Panc1 (cell line): Measurements from ENCODE around the gene ZRANB3. TPM values are rescaled to one million over a fixed set of nuclear protein-coding genes. Genes with fewer than 3 reads are reported as not detected.

Experiments
- ATAC-seq: fragments of 200-7000 bp; cut with Tn5 transposase; 2 replicates; pipeline ENCODE4 v1.9.1; 2020; ENCODE audit warnings: mild to moderate bottlenecking, moderate library complexity
- BruUV-seq: library from RNA; stranded (reverse); fragments of 400-500 nt; replicated peaks from 2 replicates; lab custom pipeline; 2021; lab: Mats Ljungman, UMichigan
- CTCF ChIA-PET: fragments of 300-600 bp; sonication (Branson Sonifier 250); formaldehyde crosslinking; loops from one replicate; lab custom pipeline; 2022; ENCODE audit warnings: antibody characterized with exemption; lab: Charles Lee
- POLR2A ChIA-PET: fragments of 300-600 bp; sonication (Branson Sonifier 250); formaldehyde crosslinking; loops from one replicate; lab custom pipeline; 2022; ENCODE audit warnings: antibody characterized with exemption; lab: Charles Lee
- DNase-seq: peaks from one replicate; pipeline ENCODE4 v3.0.0-alpha.2; 2010; ENCODE audit warnings: low read depth, low spot score
- H3K27ac ChIP-seq: 2 replicates; pipeline ENCODE4 v1.5.1; 2011; ENCODE audit warnings: mild to moderate bottlenecking, low read length, inconsistent platforms
- H3K27me3 ChIP-seq: fragments of 200-500 bp; sonication (Bioruptor generic); 2 replicates; pipeline ENCODE4 v1.6.0; 2014; ENCODE audit warnings: low read length, inconsistent platforms; ENCODE audit not compliant: control insufficient read depth, insufficient read depth
- H3K36me3 ChIP-seq: fragments of 200-500 bp; sonication (Bioruptor generic); 2 replicates; pipeline ENCODE4 v1.5.1; 2014; ENCODE audit warnings: inconsistent platforms, mild to moderate bottlenecking, low read length, moderate library complexity; ENCODE audit not compliant: control insufficient read depth, insufficient read depth
- H3K4me1 ChIP-seq: 2 replicates; pipeline ENCODE4 v1.5.1; 2011; ENCODE audit warnings: inconsistent platforms, mild to moderate bottlenecking, low read length, moderate library complexity; ENCODE audit not compliant: control insufficient read depth, insufficient read depth
- H3K4me3 ChIP-seq, 2 experiments: 2 replicates each; pipeline ENCODE4 v1.5.1; 2011 to 2012; ENCODE audit warnings: low read depth in 2 of 2, low read length in 2 of 2, mild to moderate bottlenecking in 2 of 2, inconsistent platforms in 1 of 2, moderate library complexity in 1 of 2
- H3K9me3 ChIP-seq: fragments of 200-500 bp; sonication (Bioruptor generic); 2 replicates; pipeline ENCODE4 v1.5.1; 2014; ENCODE audit warnings: low read depth, mild to moderate bottlenecking, inconsistent platforms, low read length, moderate library complexity; ENCODE audit not compliant: control insufficient read depth, insufficient read depth
- CTCF ChIP-seq: fragments of 450-650 bp; IDR thresholded peaks from 2 replicates; pipeline ENCODE4 v1.5.1; 2017; ENCODE audit warnings: mild to moderate bottlenecking
- POLR2AphosphoS5 ChIP-seq: IDR thresholded peaks from 2 replicates; pipeline ENCODE4 v1.6.1; 2012; ENCODE audit warnings: mild to moderate bottlenecking, low read depth, low read length, moderate library complexity
- REST ChIP-seq, 2 experiments: IDR thresholded peaks; 2 replicates each; pipeline ENCODE4 v1.6.1; 2011 to 2012; ENCODE audit warnings: low read depth in 2 of 2, control low read depth in 1 of 2, low read length in 1 of 2, mild to moderate bottlenecking in 1 of 2, moderate library complexity in 1 of 2; ENCODE audit not compliant: insufficient read depth in 1 of 2
- SIN3A ChIP-seq: IDR thresholded peaks from 2 replicates; pipeline ENCODE4 v1.6.1; 2012; ENCODE audit warnings: low read depth, mild to moderate bottlenecking, low read length, moderate library complexity, borderline replicate concordance; ENCODE audit not compliant: insufficient read depth
- TCF7L2 ChIP-seq: IDR thresholded peaks from 2 replicates; pipeline ENCODE4 v1.6.1; 2011; ENCODE audit warnings: mild to moderate bottlenecking, low read depth, low read length, inconsistent platforms
- in situ Hi-C: cut with HindIII; loops from 2 replicates; pipeline ENCODE4 v1.10.0; 2016; ENCODE audit warnings: low sequenced_read_pairs, low pct_unique_long_range_greater_than_20kb
- intact Hi-C: fragments of 100-400 bp; cut with micrococcal nuclease; formaldehyde crosslinking; loops from one replicate; pipeline ENCODE4 v1.10.0; 2022; ENCODE audit not compliant: unreplicated experiment
- total RNA-seq: library from RNA; stranded (reverse); gene quantifications from one replicate; pipeline ENCODE4 v1.2.1, GENCODE V29; 2021; ENCODE audit not compliant: unreplicated experiment

The ZRANB3 gene
- total RNA-seq, 1 experiment from 2014 or later: 11.7 TPM

- ChIA-PET POLR2A (interaction anchor here (0.6 kb wide), 1 partner anchor 19 kb away, joined by 4 read pairs; no protein-coding TSS in a partner anchor), CTCF (no interaction called here)
- H3K27me3 ChIP-seq: no peaks in the 10 kb centered on the region
- in situ Hi-C loops (no loop called here), intact Hi-C loops (no loop called here)
- DNase-seq (no peak), ATAC-seq (no peak)
- H3K27ac ChIP-seq: no peak overlapping the region
- no peaks in the 10 kb centered on the region for H3K4me1 ChIP-seq
- H3K9me3 ChIP-seq: 0 out of 2 replicates have a peak, but pooled peaks cover 3% of the 10 kb centered on the region
- TF ChIP-seq TCF7L2 (no peak), CTCF (no peak), POLR2AphosphoS5 (no peak), SIN3A (no peak), REST (IDR thresholded peaks at IDR 0.05; ENCODE audit: insufficient read depth in 1 of 2, low read depth in 2 of 2, low read length in 1 of 2) (no peak)
- H3K36me3 ChIP-seq: no peaks in the 10 kb centered on the region
- no TSS peak for BruUV-seq
- H3K4me3 ChIP-seq: no peak overlapping the region
These were observed 345.0 kb downstream of the ZRANB3 start for GRCh38 chr2:135186054-135186453.

- no peak for ATAC-seq
- CTCF ChIA-PET: interaction anchor here (0.8 kb wide), 1 partner anchor 129 kb away, joined by 5 read pairs; no protein-coding TSS in a partner anchor
These were observed 347.2 kb downstream of the ZRANB3 start for GRCh38 chr2:135183822-135184221.

More at GRCh38 chr2:135183822-135184221, 347.2 kb downstream of the ZRANB3 start:
- in situ Hi-C loops: no loop called here
- no peak overlapping the region for H3K4me3 ChIP-seq
- no peak for DNase-seq
- POLR2A ChIA-PET: no interaction called here
- TF ChIP-seq TCF7L2 (no peak), CTCF (no peak), SIN3A (no peak), REST (IDR thresholded peaks at IDR 0.05; ENCODE audit: insufficient read depth in 1 of 2, low read depth in 2 of 2, low read length in 1 of 2) (no peak), POLR2AphosphoS5 (no peak)
- H3K27ac ChIP-seq: no peak overlapping the region
- no peaks in the 10 kb centered on the region for H3K9me3 ChIP-seq
- H3K36me3 ChIP-seq: no peaks in the 10 kb centered on the region
- no peaks in the 10 kb centered on the region for H3K4me1 ChIP-seq
- no peaks in the 10 kb centered on the region for H3K27me3 ChIP-seq
- no TSS peak for BruUV-seq
- intact Hi-C loops: no loop called here
